ENCODE results near the gene HEPN1.

DNA sequence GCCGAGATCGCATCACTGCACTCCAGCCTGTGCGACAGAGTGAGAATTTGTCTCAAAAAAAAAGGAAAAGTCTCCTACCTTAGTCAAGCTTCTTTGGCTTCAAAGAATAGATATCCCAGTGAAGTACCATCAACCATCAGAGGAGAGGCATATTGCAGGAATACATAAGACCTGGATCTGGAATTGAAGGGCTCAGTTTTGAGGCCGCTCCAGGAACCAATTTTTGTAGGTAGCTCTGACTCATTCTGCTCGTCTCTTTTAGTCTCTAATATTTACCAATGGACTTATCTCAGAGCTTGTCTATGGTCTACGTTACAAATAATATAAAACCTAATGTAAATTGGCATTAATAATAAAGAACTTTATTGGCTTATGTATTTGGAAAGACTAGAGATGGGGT lies 26.8 kb downstream of the HEPN1 start:
- TF ChIP-seq, protein P1, sequence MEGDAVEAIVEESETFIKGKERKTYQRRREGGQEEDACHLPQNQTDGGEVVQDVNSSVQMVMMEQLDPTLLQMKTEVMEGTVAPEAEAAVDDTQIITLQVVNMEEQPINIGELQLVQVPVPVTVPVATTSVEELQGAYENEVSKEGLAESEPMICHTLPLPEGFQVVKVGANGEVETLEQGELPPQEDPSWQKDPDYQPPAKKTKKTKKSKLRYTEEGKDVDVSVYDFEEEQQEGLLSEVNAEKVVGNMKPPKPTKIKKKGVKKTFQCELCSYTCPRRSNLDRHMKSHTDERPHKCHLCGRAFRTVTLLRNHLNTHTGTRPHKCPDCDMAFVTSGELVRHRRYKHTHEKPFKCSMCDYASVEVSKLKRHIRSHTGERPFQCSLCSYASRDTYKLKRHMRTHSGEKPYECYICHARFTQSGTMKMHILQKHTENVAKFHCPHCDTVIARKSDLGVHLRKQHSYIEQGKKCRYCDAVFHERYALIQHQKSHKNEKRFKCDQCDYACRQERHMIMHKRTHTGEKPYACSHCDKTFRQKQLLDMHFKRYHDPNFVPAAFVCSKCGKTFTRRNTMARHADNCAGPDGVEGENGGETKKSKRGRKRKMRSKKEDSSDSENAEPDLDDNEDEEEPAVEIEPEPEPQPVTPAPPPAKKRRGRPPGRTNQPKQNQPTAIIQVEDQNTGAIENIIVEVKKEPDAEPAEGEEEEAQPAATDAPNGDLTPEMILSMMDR (IDR thresholded peaks at IDR 0.05; ENCODE audit: insufficient read depth, low read depth, low read length), result no peak
- TF ChIP-seq EZH2 (IDR thresholded peaks at IDR 0.05; ENCODE audit: insufficient read depth, low read length), result no peak
